KMS-11 (cell line): ENCODE results near the gene CLN5.
"Not testable (repeated sequence)": the region's sequence is repeated elsewhere in the genome, so short reads cannot be mapped to it uniquely, and the experiment has no call there.

Experiments
- H2AFZ ChIP-seq: fragments of 200-600 bp; sonication (generic); 2 replicates; pipeline ENCODE4 v1.6.1; 2016; ENCODE audit warnings: antibody characterized with exemption, mixed run types, low read depth
- H3K27ac ChIP-seq: fragments of 200-600 bp; sonication (generic); 2 replicates; pipeline ENCODE4 v1.6.1; 2016; ENCODE audit warnings: mild to moderate bottlenecking, mixed run types
- H3K27me3 ChIP-seq: fragments of 200-600 bp; sonication (generic); 2 replicates; pipeline ENCODE4 v1.6.1; 2017; ENCODE audit warnings: mild to moderate bottlenecking, low read depth, mixed run types, moderate library complexity; ENCODE audit not compliant: insufficient read depth
- H3K36me3 ChIP-seq: fragments of 200-600 bp; sonication (generic); 2 replicates; pipeline ENCODE4 v1.6.1; 2017; ENCODE audit warnings: mild to moderate bottlenecking, mixed run types; ENCODE audit not compliant: insufficient read depth
- H3K4me1 ChIP-seq: fragments of 200-600 bp; sonication (generic); 2 replicates; pipeline ENCODE4 v1.6.1; 2016; ENCODE audit warnings: mild to moderate bottlenecking, low read depth, mixed run types; ENCODE audit not compliant: poor library complexity, severe bottlenecking
- H3K4me2 ChIP-seq: fragments of 200-600 bp; sonication (generic); 2 replicates; pipeline ENCODE4 v1.7.0; 2016; ENCODE audit warnings: mild to moderate bottlenecking, mixed run types
- H3K4me3 ChIP-seq: fragments of 200-600 bp; sonication (generic); IDR thresholded peaks from 2 replicates; pipeline ENCODE4 v1.6.1; 2017; ENCODE audit warnings: low read depth, low read length, mixed read lengths; ENCODE audit not compliant: insufficient read depth
- H3K79me2 ChIP-seq: fragments of 200-600 bp; sonication (generic); 2 replicates; pipeline ENCODE4 v1.6.1; 2016; ENCODE audit warnings: low read depth, mixed run types; ENCODE audit not compliant: insufficient read depth
- H3K9ac ChIP-seq: fragments of 200-600 bp; sonication (generic); 2 replicates; pipeline ENCODE4 v1.6.1; 2016; ENCODE audit warnings: mild to moderate bottlenecking, mixed run types
- H4K20me1 ChIP-seq: fragments of 200-600 bp; sonication (generic); 2 replicates; pipeline ENCODE4 v1.6.1; 2016; ENCODE audit warnings: mild to moderate bottlenecking, mixed run types; ENCODE audit not compliant: insufficient read depth
- CTCF ChIP-seq: fragments of 200-600 bp; sonication (generic); conservative IDR thresholded peaks from 2 replicates; pipeline ENCODE4 v1.6.1; 2017; ENCODE audit warnings: low read depth, mild to moderate bottlenecking, antibody characterized with exemption, low read length, moderate library complexity, mixed read lengths

The CLN5 gene

GRCh38 chr13:76955193-76955592 lies 36.7 kb upstream of the CLN5 start:
- Histone ChIP-seq H3K36me3 (no peaks in the 10 kb centered on the region), H3K9ac (no peak overlapping the region), H3K79me2 (no peaks in the 10 kb centered on the region), H2AFZ (no peak overlapping the region), H3K27ac (no peak overlapping the region), H3K27me3 (no peaks in the 10 kb centered on the region), H3K4me1 (no peaks in the 10 kb centered on the region), H3K4me2 (no peak overlapping the region), H4K20me1 (no peaks in the 10 kb centered on the region), H3K4me3 (no peak overlapping the region)
- no peak for TF ChIP-seq CTCF

GRCh38 chr13:76955661-76956060 lies 36.2 kb upstream of the CLN5 start:
- H3K9ac ChIP-seq, result no peak overlapping the region
- no peaks in the 10 kb centered on the region for H3K36me3 ChIP-seq
- TF ChIP-seq CTCF, result no peak
- no peaks in the 10 kb centered on the region for H3K79me2 ChIP-seq
- no peak overlapping the region for H3K4me2 ChIP-seq
- no peaks in the 10 kb centered on the region for H3K27me3 ChIP-seq
- H3K27ac ChIP-seq, result no peak overlapping the region
- no peaks in the 10 kb centered on the region for H3K4me1 ChIP-seq
- H4K20me1 ChIP-seq, result no peaks in the 10 kb centered on the region
- H2AFZ ChIP-seq, result no peak overlapping the region
- no peak overlapping the region for H3K4me3 ChIP-seq

- no peak overlapping the region for H3K27ac ChIP-seq
- H3K4me2 ChIP-seq, result no peak overlapping the region
- no peaks in the 10 kb centered on the region for H3K36me3 ChIP-seq
- no peak overlapping the region for H2AFZ ChIP-seq
- H4K20me1 ChIP-seq, result no peaks in the 10 kb centered on the region
- no peaks in the 10 kb centered on the region for H3K4me1 ChIP-seq
- no peaks in the 10 kb centered on the region for H3K79me2 ChIP-seq
- no peaks in the 10 kb centered on the region for H3K27me3 ChIP-seq
- no peak overlapping the region for H3K4me3 ChIP-seq
- TF ChIP-seq CTCF, result no peak
- H3K9ac ChIP-seq, result no peak overlapping the region
These were observed 32.9 kb upstream of the CLN5 start for GRCh38 chr13:76958841-76959432.

GRCh38 chr13:76959734-76960133 lies 32.1 kb upstream of the CLN5 start:
- not testable (repeated sequence) for H3K4me2 ChIP-seq, H2AFZ ChIP-seq, H3K4me3 ChIP-seq, H3K79me2 ChIP-seq, H4K20me1 ChIP-seq, H3K9ac ChIP-seq, H3K27ac ChIP-seq, H3K36me3 ChIP-seq, H3K27me3 ChIP-seq, H3K4me1 ChIP-seq

GRCh38 chr13:76965759-76966421 lies 26.0 kb upstream of the CLN5 start:
- Histone ChIP-seq H3K4me2 (no peak overlapping the region), H3K4me3 (no peak overlapping the region), H3K79me2 (no peaks in the 10 kb centered on the region), H2AFZ (no peak overlapping the region), H3K4me1 (no peaks in the 10 kb centered on the region), H4K20me1 (no peaks in the 10 kb centered on the region), H3K36me3 (no peaks in the 10 kb centered on the region), H3K27ac (no peak overlapping the region), H3K9ac (no peak overlapping the region), H3K27me3 (no peaks in the 10 kb centered on the region)
- TF ChIP-seq CTCF, result no peak
